ENCODE measurements around the gene SNX9. TPM values are rescaled to one million over a fixed set of nuclear protein-coding genes. Genes with fewer than 3 reads are reported as not detected.
"Not testable (repeated sequence)": the region's sequence is repeated elsewhere in the genome, so short reads cannot be mapped to it uniquely, and the experiment has no call there.

SNX9 gene
- total RNA-seq, 2 experiments from 2014 or later, result 14.9 to 39.4 TPM

- Mint-ChIP-seq H3K4me3 (no peak overlapping the region), H3K4me1 (peaks cover 40% of the 10 kb centered on the region), H3K27me3 (no peaks in the 10 kb centered on the region), H3K9me3 (ENCODE audit: low read depth) (no peaks in the 10 kb centered on the region), H3K36me3 (peaks cover 10% of the 10 kb centered on the region), H3K27ac (no peak overlapping the region)
- CTCF ChIA-PET, result interaction anchor here (1.0 to 1.8 kb wide), 4 partner anchors 28 to 226 kb away, joined by 3 to 6 read pairs (median 4); no protein-coding TSS in a partner anchor
- ATAC-seq (no peak), DNase-seq (no peak)
These were observed 22.6 kb downstream of the SNX9 start for GRCh38 chr6:157845493-157846259.

- Mint-ChIP-seq H3K36me3 (peaks cover 22% of the 10 kb centered on the region), H3K4me3 (no peak overlapping the region), H3K9me3 (ENCODE audit: low read depth) (peaks cover 1% of the 10 kb centered on the region), H3K4me1 (peaks cover 33% of the 10 kb centered on the region), H3K27ac (no peak overlapping the region), H3K27me3 (no peaks in the 10 kb centered on the region)
- ATAC-seq, result no peak
- no peak for DNase-seq
- CTCF ChIA-PET, result interaction anchor here (1.2 to 1.8 kb wide), 2 partner anchors 90 to 91 kb away, joined by 3 to 6 read pairs; no protein-coding TSS in a partner anchor
These were observed 24.8 kb downstream of the SNX9 start for GRCh38 chr6:157847846-157848245.

GRCh38 chr6:157848693-157849092, 25.6 kb downstream of the SNX9 start:
- DNase-seq (no peak), ATAC-seq (no peak)
- Mint-ChIP-seq H3K27me3 (no peaks in the 10 kb centered on the region), H3K27ac (no peak overlapping the region), H3K36me3 (peaks cover 29% of the 10 kb centered on the region), H3K4me3 (no peak overlapping the region), H3K4me1 (peaks cover 33% of the 10 kb centered on the region), H3K9me3 (ENCODE audit: low read depth) (peaks cover 8% of the 10 kb centered on the region)
- CTCF ChIA-PET, result interaction anchor here (1.2 kb wide), 1 partner anchor 90 kb away, joined by 3 read pairs; no protein-coding TSS in a partner anchor

- no peak for ATAC-seq
- Mint-ChIP-seq H3K27me3 (no peaks in the 10 kb centered on the region), H3K9me3 (ENCODE audit: low read depth) (peaks cover 8% of the 10 kb centered on the region), H3K4me1 (peaks cover 29% of the 10 kb centered on the region), H3K4me3 (no peak overlapping the region), H3K36me3 (peaks cover 28% of the 10 kb centered on the region), H3K27ac (no peak overlapping the region)
- no peak for DNase-seq
- CTCF ChIA-PET, result interaction anchor here (1.2 kb wide), 1 partner anchor 91 kb away, joined by 3 read pairs; no protein-coding TSS in a partner anchor
These were observed 26.4 kb downstream of the SNX9 start for GRCh38 chr6:157849288-157850017.

- peaks cover 29% of the 10 kb centered on the region for H3K4me1 Mint-ChIP-seq
- H3K9me3 Mint-ChIP-seq (ENCODE audit: low read depth), result peaks cover 10% of the 10 kb centered on the region
- peaks cover 32% of the 10 kb centered on the region for H3K36me3 Mint-ChIP-seq
- DNase-seq, result no peak
- CTCF ChIA-PET, result interaction anchor here (1.6 kb wide), 1 partner anchor 23 kb away, joined by 4 read pairs; no protein-coding TSS in a partner anchor
- no peak overlapping the region for H3K4me3 Mint-ChIP-seq
- ATAC-seq, result no peak
- no peaks in the 10 kb centered on the region for H3K27me3 Mint-ChIP-seq
- no peak overlapping the region for H3K27ac Mint-ChIP-seq
These were observed 27.0 kb downstream of the SNX9 start for GRCh38 chr6:157850030-157850429.

- Mint-ChIP-seq H3K9me3 (ENCODE audit: low read depth) (peaks cover 10% of the 10 kb centered on the region), H3K4me1 (peaks cover 16% of the 10 kb centered on the region), H3K27me3 (no peaks in the 10 kb centered on the region), H3K27ac (no peak overlapping the region), H3K4me3 (no peak overlapping the region), H3K36me3 (peaks cover 34% of the 10 kb centered on the region)
- CTCF ChIA-PET, result no interaction called here
- ATAC-seq, result no peak
- DNase-seq, result no peak
These were observed 30.2 kb downstream of the SNX9 start for GRCh38 chr6:157853018-157853805.

GRCh38 chr6:157853902-157854502, 31.0 kb downstream of the SNX9 start:
- no peak for DNase-seq
- no peak overlapping the region for H3K27ac Mint-ChIP-seq
- H3K36me3 Mint-ChIP-seq, result peaks cover 39% of the 10 kb centered on the region
- peaks cover 18% of the 10 kb centered on the region for H3K4me1 Mint-ChIP-seq
- no peak overlapping the region for H3K4me3 Mint-ChIP-seq
- peaks cover 10% of the 10 kb centered on the region for H3K9me3 Mint-ChIP-seq (ENCODE audit: low read depth)
- CTCF ChIA-PET, result no interaction called here
- ATAC-seq, result no peak
- H3K27me3 Mint-ChIP-seq, result peaks cover 3% of the 10 kb centered on the region

GRCh38 chr6:157855325-157855724, 32.3 kb downstream of the SNX9 start:
- ATAC-seq, result no peak
- peaks cover 10% of the 10 kb centered on the region for H3K9me3 Mint-ChIP-seq (ENCODE audit: low read depth)
- H3K27me3 Mint-ChIP-seq, result peaks cover 10% of the 10 kb centered on the region
- H3K36me3 Mint-ChIP-seq, result peaks cover 39% of the 10 kb centered on the region
- no peak for DNase-seq
- CTCF ChIA-PET, result no interaction called here
- H3K27ac Mint-ChIP-seq, result no peak overlapping the region
- H3K4me3 Mint-ChIP-seq, result no peak overlapping the region
- peaks cover 18% of the 10 kb centered on the region for H3K4me1 Mint-ChIP-seq

GRCh38 chr6:157855804-157856203, 32.8 kb downstream of the SNX9 start:
- DNase-seq; H3K9me3 Mint-ChIP-seq (ENCODE audit: low read depth); ATAC-seq; H3K4me3 Mint-ChIP-seq; H3K27ac Mint-ChIP-seq; CTCF ChIA-PET: not testable (repeated sequence)
- H3K4me1 Mint-ChIP-seq, result peaks cover 22% of the 10 kb centered on the region
- H3K27me3 Mint-ChIP-seq, result peaks cover 10% of the 10 kb centered on the region
- H3K36me3 Mint-ChIP-seq, result peaks cover 39% of the 10 kb centered on the region

- Mint-ChIP-seq H3K27me3 (peaks cover 28% of the 10 kb centered on the region), H3K36me3 (peaks cover 22% of the 10 kb centered on the region), H3K4me1 (peaks cover 24% of the 10 kb centered on the region)
- H3K4me3 Mint-ChIP-seq; H3K27ac Mint-ChIP-seq; H3K9me3 Mint-ChIP-seq (ENCODE audit: low read depth); ATAC-seq; CTCF ChIA-PET; DNase-seq: not testable (repeated sequence)
These were observed 35.6 kb downstream of the SNX9 start for GRCh38 chr6:157858664-157859063.

GRCh38 chr6:157859775-157860504, 36.9 kb downstream of the SNX9 start:
- H3K9me3 Mint-ChIP-seq (ENCODE audit: low read depth), result peaks cover 2% of the 10 kb centered on the region
- H3K27ac Mint-ChIP-seq, result no peak overlapping the region
- H3K4me3 Mint-ChIP-seq, result no peak overlapping the region
- peaks cover 24% of the 10 kb centered on the region for H3K4me1 Mint-ChIP-seq
- H3K27me3 Mint-ChIP-seq, result peaks cover 28% of the 10 kb centered on the region
- no peak for ATAC-seq
- CTCF ChIA-PET, result no interaction called here
- DNase-seq, result no peak
- H3K36me3 Mint-ChIP-seq, result peaks cover 18% of the 10 kb centered on the region

GRCh38 chr6:157860505-157860991, 37.5 kb downstream of the SNX9 start:
- no peak for DNase-seq

More at GRCh38 chr6:157860505-157860991, 37.5 kb downstream of the SNX9 start:
- peaks cover 2% of the 10 kb centered on the region for H3K9me3 Mint-ChIP-seq (ENCODE audit: low read depth)
- CTCF ChIA-PET, result interaction anchor here (1.3 kb wide), 1 partner anchor 13 kb away, joined by 6 read pairs; no protein-coding TSS in a partner anchor
- peaks cover 23% of the 10 kb centered on the region for H3K4me1 Mint-ChIP-seq
- no peak overlapping the region for H3K4me3 Mint-ChIP-seq
- peak; percentile 84 for ATAC-seq
- H3K27ac Mint-ChIP-seq, result no peak overlapping the region
- peaks cover 28% of the 10 kb centered on the region for H3K27me3 Mint-ChIP-seq
- H3K36me3 Mint-ChIP-seq, result peaks cover 13% of the 10 kb centered on the region

Data from activated CD8-positive, alpha-beta memory T cell treated with anti-CD3 and anti-CD28 coated beads, Interleukin-2, amount 10 ng/mL, durations not matched to agents 7 days and 5 days (primary cell).